Left lobe of liver (tissue), 2 donors: ENCODE measurements around the gene BLVRB. TPM values are rescaled to one million over a fixed set of nuclear protein-coding genes. Genes with fewer than 3 reads are reported as not detected.
"Not testable (repeated sequence)": the region's sequence is repeated elsewhere in the genome, so short reads cannot be mapped to it uniquely, and the experiment has no call there.

Experiments used
- ATAC-seq: fragments of 200-7000 bp; cut with Tn5 transposase; one replicate; pipeline ENCODE4 v1.9.1; 2020; ENCODE audit warnings: mild to moderate bottlenecking, moderate library complexity
- DNase-seq: peaks from one replicate; pipeline ENCODE4 v3.0.0-alpha.2; 2020; ENCODE audit warnings: low spot score
- total RNA-seq: library from RNA; stranded (reverse); gene quantifications from one replicate; pipeline ENCODE4 v1.2.1, GENCODE V29; 2021
- donor health status: DM: no; HTN: no; CAD: no; lungs with moderate emphysema.
- donor health status: DM: no; HTN: yes; CAD: no.

BLVRB gene
- total RNA-seq, 1 donor from 2014 or later = 149 TPM

GRCh38 chr19:40452016-40452415 lies 13.5 kb downstream of the BLVRB start:
- ATAC-seq = no peak
- no peak for DNase-seq

DNA sequence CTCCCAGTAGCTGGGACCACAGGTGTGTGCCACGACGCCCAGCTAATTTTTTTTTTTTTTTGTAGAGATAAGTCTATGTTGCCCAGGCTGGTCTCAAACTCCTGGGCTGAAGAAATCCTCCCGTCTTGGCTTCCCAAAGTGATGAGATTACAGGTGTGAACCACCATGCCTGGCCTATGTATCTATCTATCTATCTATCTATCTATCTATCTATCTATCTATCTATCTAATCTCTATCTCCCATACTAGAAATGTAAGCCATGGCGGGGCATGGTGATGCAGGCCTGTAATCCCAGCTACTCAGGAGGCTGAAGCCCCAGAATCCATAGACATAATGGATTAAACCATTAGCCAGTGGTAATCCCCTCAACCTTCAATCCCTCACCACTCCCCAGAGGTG lies 14.9 kb downstream of the BLVRB start:
- no peak for ATAC-seq

GRCh38 chr19:40449506-40449905 lies 16.0 kb downstream of the BLVRB start:
- DNase-seq = no peak
- no peak for ATAC-seq

More for the DNA sequence above, 14.9 kb downstream of the BLVRB start:
- DNase-seq = no peak

- no peak for DNase-seq
- ATAC-seq = no peak
Observed at GRCh38 chr19:40446263-40446784, 19.2 kb downstream of the BLVRB start.

GRCh38 chr19:40445780-40446262 lies 19.7 kb downstream of the BLVRB start:
- ATAC-seq (no peak), DNase-seq (no peak)

DNA sequence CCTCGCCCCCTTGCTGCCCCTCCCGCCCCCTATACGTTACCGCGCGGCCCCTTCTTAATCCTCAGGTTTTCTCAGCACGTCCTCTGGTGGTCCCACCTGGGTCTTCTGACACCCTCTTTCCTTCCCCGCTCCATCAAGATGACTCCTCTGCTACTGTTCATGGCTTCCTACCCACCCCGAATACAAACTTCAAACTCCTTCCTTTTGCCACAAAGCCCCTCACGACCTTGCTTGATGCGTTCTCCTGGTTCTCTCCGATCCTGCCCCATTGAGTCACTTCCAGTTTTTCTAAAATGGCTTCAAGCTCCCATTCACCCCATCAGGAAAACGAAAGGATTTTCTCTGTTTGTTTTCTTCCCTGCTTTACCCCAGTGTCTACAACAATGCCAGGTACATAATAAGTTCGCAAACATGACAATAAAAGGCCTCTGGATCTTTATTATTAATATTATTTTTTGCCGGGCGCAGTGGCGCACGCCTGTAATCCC lies 20.7 kb downstream of the BLVRB start:
- no peak for DNase-seq
- ATAC-seq = no peak

- DNase-seq = peak; percentile 98
- ATAC-seq = peak; percentile 78
Observed at GRCh38 chr19:40444000-40444824, 21.3 kb downstream of the BLVRB start, which contains the start of gene SERTAD3. Gene SERTAD3 (minus strand): TSS chr19:40444335. CDS start chr19:40442080, 2,255 bp downstream.

- peak; percentile 99 for DNase-seq
- peak; percentile 83 for ATAC-seq
Observed at GRCh38 chr19:40443131-40443999, 22.2 kb downstream of the BLVRB start.

- no peak for DNase-seq
- no peak for ATAC-seq
Observed at GRCh38 chr19:40442328-40443130, 23.0 kb downstream of the BLVRB start.

- ATAC-seq = no peak
- no peak for DNase-seq
Observed at GRCh38 chr19:40441719-40442253, 23.8 kb downstream of the BLVRB start.

DNA sequence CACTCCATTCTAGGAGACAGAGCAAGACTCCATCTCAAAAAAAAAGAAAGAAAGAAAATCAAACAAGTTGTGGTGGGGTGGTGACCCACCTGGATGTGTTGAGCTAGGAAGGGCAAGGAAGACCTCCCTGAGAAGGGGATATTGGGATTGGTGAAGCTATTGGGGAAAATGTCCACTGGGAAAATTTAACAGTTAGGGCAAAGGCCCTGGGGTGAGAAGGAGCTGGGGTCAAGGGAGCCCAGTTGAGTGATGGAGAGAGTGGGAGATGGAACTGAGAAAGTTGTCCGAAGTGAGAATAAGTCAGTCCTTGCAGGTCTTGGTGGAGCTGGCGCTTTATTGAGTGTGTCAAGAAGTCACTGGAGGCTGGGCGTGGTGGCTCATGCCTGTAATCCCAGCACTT lies 27.3 kb downstream of the BLVRB start:
- no peak for ATAC-seq
- DNase-seq = no peak

DNA sequence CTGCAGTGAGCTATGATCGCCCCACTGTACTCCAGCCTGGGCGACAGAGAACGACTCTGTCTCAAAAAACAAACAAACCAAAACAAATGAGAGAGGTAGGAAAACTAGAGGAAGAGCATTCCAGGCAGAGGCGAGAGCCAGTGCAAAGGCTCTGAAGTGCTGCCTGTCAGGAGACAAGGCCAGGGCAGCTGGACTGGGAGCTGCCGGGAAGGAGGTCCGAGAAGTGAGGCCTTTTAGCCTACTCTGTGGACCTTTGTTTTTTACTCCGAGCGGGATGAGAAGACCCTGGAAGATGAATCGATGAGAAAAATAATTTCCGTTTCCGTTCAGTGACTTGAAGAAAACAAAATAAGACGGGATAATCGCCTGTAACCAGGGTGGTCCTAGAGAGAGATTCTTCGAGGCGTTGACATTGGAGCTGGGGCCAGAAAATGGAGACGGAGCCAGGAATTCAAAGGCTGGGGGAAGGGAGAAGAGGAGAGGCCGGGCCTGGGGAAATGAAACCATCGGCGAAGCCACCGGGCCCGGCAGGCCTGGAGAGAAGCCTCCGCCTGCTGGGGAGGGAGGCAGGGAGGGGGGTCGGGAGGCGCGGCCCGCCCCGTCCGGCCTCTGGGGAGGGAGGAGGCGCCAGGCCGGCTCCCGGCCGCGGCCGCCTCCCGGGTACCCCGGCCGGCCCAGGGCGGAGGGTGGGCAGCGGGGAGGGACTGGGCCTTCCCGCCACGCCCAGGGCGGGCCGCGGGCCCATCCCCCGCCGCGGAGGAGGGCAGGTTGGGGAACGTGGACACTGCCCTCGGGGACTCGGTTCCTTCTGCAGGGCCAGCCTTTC lies 31.9 kb downstream of the BLVRB start:
- peak; percentile 94 for DNase-seq
- peak; percentile 97 for ATAC-seq

GRCh38 chr19:40432760-40433159 lies 32.8 kb downstream of the BLVRB start:
- ATAC-seq, DNase-seq: not testable (repeated sequence)

DNA sequence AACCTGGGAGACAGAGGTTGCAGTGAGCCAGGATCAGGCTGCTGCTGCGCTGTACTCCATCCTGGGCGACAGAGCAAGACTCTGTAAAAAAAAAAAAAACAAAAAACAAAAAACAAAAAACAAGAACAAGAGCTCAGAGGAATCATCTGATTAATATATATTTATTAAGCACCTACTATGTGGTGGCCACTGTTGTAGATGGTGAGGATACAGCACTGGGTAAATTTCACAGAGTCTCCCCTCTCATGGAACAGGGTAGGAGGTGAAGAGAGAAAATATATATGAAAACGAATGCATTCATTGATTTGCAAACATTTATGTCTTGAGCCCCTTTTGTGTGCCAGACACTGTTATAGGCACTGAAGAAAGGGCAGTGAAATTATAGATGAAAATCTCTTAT lies 33.8 kb downstream of the BLVRB start:
- DNase-seq = no peak
- ATAC-seq = no peak

- not testable (repeated sequence) for DNase-seq, ATAC-seq
Observed at GRCh38 chr19:40430242-40430641, 35.3 kb downstream of the BLVRB start.

DNA sequence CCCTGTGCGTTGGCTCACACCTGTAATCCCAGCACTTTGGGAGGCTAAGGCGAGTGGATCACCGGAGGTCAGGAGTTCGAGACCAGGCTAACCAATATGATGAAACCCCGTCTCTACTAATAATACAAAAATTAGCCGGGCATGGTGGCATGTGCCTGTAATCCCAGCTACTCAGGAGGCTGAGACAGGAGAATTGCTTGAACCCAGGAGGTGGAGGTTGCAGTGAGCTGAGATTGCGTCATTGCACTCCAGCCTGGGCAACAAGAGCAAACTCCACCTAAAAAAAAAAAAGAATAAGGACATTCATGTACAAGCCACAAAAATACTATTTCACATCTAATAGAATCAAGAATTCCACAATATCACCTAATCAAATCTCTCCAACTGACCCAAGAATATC lies 37.3 kb downstream of the BLVRB start:
- not testable (repeated sequence) for ATAC-seq, DNase-seq

GRCh38 chr19:40425450-40426287 lies 39.9 kb downstream of the BLVRB start, which contains the start of gene SERTAD1:
Gene SERTAD1 (minus strand): TSS chr19:40425992. CDS start chr19:40423546, 2,446 bp downstream.
- ATAC-seq = peak; percentile 85
- peak; percentile 100 for DNase-seq
